ENCODE data around the gene GCDH.
A peak's percentile ranks its signal among the peaks of the same experiment; 100 is the strongest.

Gene GCDH

DNA sequence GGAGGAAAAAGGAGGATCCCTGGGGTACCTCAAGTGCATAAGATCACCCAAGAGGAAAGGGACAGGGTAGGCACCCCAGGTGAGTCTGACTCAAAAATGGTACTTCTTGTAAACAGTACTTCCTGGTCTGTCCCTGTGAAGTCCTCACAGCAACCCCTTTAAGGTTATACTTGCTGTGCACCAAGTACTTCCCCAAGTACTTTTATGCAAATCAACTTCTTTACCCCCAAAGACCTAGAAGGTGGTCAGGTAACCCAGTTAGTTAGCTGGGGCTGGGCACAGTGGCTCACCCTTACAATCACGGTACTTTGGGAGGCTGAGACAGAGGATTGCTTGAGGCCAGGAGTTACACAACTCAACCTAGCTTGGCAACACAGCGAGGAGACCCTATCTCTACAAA is 49.9 kb downstream of the GCDH start:
- H3K79me2 ChIP-seq (ENCODE audit: control insufficient read depth, low read length), result peaks cover 38% of the 10 kb centered on the region
- H3F3A ChIP-seq (ENCODE audit: control insufficient read depth, insufficient read depth), result peaks cover 79% of the 10 kb centered on the region

DNA sequence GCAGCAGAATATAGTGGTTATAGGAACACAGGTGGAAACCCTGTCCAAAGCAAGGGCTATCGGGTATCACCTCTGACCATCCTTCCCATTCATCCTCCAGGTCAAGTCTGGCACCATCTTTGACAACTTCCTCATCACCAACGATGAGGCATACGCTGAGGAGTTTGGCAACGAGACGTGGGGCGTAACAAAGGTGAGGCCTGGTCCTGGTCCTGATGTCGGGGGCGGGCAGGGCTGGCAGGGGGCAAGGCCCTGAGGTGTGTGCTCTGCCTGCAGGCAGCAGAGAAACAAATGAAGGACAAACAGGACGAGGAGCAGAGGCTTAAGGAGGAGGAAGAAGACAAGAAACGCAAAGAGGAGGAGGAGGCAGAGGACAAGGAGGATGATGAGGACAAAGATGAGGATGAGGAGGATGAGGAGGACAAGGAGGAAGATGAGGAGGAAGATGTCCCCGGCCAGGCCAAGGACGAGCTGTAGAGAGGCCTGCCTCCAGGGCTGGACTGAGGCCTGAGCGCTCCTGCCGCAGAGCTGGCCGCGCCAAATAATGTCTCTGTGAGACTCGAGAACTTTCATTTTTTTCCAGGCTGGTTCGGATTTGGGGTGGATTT is 52.6 kb downstream of the GCDH start:
- Histone ChIP-seq H3K4me2 (ENCODE audit: low read length) (peak overlapping the region; percentile 48), H3F3A (ENCODE audit: control insufficient read depth, insufficient read depth) (peaks cover 67% of the 10 kb centered on the region), H3K27me3 (ENCODE audit: control insufficient read depth, low read length) (no peaks in the 10 kb centered on the region), H3K9me2 (replicated peaks; ENCODE audit: control insufficient read depth, low read length) (no peaks in the 10 kb centered on the region), H3K79me2 (ENCODE audit: control insufficient read depth, low read length) (peaks cover 62% of the 10 kb centered on the region), H3K27ac (ENCODE audit: low read depth, low read length) (0 out of 2 replicates have a peak overlapping the region, but pooled peaks have one; percentile 9), H3K9me3 (ENCODE audit: control insufficient read depth, insufficient read depth, low read length) (no peaks in the 10 kb centered on the region), H3K4me3 (ENCODE audit: low read length) (peak overlapping the region; percentile 31; the same call in 1 of the 2 replicates), H3K4me1 (ENCODE audit: control insufficient read depth, low read length) (peaks cover 66% of the 10 kb centered on the region), H4K20me1 (ENCODE audit: control insufficient read depth, insufficient read depth, low read depth, low read length) (peaks cover 22% of the 10 kb centered on the region), H3K36me3 (ENCODE audit: control insufficient read depth, low read length) (peaks cover 92% of the 10 kb centered on the region)
- TF ChIP-seq, protein P1, sequence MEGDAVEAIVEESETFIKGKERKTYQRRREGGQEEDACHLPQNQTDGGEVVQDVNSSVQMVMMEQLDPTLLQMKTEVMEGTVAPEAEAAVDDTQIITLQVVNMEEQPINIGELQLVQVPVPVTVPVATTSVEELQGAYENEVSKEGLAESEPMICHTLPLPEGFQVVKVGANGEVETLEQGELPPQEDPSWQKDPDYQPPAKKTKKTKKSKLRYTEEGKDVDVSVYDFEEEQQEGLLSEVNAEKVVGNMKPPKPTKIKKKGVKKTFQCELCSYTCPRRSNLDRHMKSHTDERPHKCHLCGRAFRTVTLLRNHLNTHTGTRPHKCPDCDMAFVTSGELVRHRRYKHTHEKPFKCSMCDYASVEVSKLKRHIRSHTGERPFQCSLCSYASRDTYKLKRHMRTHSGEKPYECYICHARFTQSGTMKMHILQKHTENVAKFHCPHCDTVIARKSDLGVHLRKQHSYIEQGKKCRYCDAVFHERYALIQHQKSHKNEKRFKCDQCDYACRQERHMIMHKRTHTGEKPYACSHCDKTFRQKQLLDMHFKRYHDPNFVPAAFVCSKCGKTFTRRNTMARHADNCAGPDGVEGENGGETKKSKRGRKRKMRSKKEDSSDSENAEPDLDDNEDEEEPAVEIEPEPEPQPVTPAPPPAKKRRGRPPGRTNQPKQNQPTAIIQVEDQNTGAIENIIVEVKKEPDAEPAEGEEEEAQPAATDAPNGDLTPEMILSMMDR (IDR thresholded peaks at IDR 0.05; ENCODE audit: low read depth, low read length, poor library complexity, severe bottlenecking), result no peak
- no peak for TF ChIP-seq EZH2phosphoT487 (IDR thresholded peaks at IDR 0.05; ENCODE audit: borderline replicate concordance, low read length)

More for the DNA sequence above, 49.9 kb downstream of the GCDH start:
- peak overlapping the region; percentile 86 for H3K4me3 ChIP-seq (ENCODE audit: low read length)
- H3K9me3 ChIP-seq (ENCODE audit: control insufficient read depth, insufficient read depth, low read length), result no peaks in the 10 kb centered on the region
- H3K27me3 ChIP-seq (ENCODE audit: control insufficient read depth, low read length), result no peaks in the 10 kb centered on the region
- peak overlapping the region; percentile 75 for H3K27ac ChIP-seq (ENCODE audit: low read depth, low read length)
- no peaks in the 10 kb centered on the region for H3K9me2 ChIP-seq (replicated peaks; ENCODE audit: control insufficient read depth, low read length)
- peak overlapping the region; percentile 85 for H3K4me2 ChIP-seq (ENCODE audit: low read length)
- peaks cover 67% of the 10 kb centered on the region for H3K36me3 ChIP-seq (ENCODE audit: control insufficient read depth, low read length)
- peaks cover 22% of the 10 kb centered on the region for H4K20me1 ChIP-seq (ENCODE audit: control insufficient read depth, insufficient read depth, low read depth, low read length)
- no peak for TF ChIP-seq EZH2phosphoT487 (IDR thresholded peaks at IDR 0.05; ENCODE audit: borderline replicate concordance, low read length)
- TF ChIP-seq, protein P1 (IDR thresholded peaks at IDR 0.05; ENCODE audit: low read depth, low read length, poor library complexity, severe bottlenecking), result no peak
- H3K4me1 ChIP-seq (ENCODE audit: control insufficient read depth, low read length), result peaks cover 73% of the 10 kb centered on the region

DNA sequence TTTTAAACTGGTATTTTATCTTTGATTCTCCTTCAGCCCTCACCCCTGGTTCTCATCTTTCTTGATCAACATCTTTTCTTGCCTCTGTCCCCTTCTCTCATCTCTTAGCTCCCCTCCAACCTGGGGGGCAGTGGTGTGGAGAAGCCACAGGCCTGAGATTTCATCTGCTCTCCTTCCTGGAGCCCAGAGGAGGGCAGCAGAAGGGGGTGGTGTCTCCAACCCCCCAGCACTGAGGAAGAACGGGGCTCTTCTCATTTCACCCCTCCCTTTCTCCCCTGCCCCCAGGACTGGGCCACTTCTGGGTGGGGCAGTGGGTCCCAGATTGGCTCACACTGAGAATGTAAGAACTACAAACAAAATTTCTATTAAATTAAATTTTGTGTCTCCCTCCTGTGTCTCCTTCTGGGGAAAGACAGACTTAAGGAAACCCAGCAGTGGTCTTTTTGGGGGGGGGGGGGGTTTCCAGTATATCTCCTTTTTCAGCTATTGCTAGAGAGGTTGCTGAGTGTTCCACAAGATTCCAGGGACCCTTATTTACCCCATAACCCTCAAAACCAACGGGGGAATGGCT is 53.2 kb downstream of the GCDH start:
- peaks cover 16% of the 10 kb centered on the region for H4K20me1 ChIP-seq (ENCODE audit: control insufficient read depth, insufficient read depth, low read depth, low read length)
- TF ChIP-seq, protein P1 (IDR thresholded peaks at IDR 0.05; ENCODE audit: low read depth, low read length, poor library complexity, severe bottlenecking), result no peak
- no peak for TF ChIP-seq EZH2phosphoT487 (IDR thresholded peaks at IDR 0.05; ENCODE audit: borderline replicate concordance, low read length)
- H3K27ac ChIP-seq (ENCODE audit: low read depth, low read length), result peak overlapping the region; percentile 76
- H3F3A ChIP-seq (ENCODE audit: control insufficient read depth, insufficient read depth), result peaks cover 61% of the 10 kb centered on the region
- peak overlapping the region; percentile 86 for H3K4me2 ChIP-seq (ENCODE audit: low read length)
- no peaks in the 10 kb centered on the region for H3K9me2 ChIP-seq (replicated peaks; ENCODE audit: control insufficient read depth, low read length)
- H3K79me2 ChIP-seq (ENCODE audit: control insufficient read depth, low read length), result peaks cover 62% of the 10 kb centered on the region
- H3K9me3 ChIP-seq (ENCODE audit: control insufficient read depth, insufficient read depth, low read length), result no peaks in the 10 kb centered on the region
- no peaks in the 10 kb centered on the region for H3K27me3 ChIP-seq (ENCODE audit: control insufficient read depth, low read length)
- peaks cover 92% of the 10 kb centered on the region for H3K36me3 ChIP-seq (ENCODE audit: control insufficient read depth, low read length)
- no peak overlapping the region; the same call in 1 of the 2 replicates for H3K4me3 ChIP-seq (ENCODE audit: low read length)
- H3K4me1 ChIP-seq (ENCODE audit: control insufficient read depth, low read length), result peaks cover 66% of the 10 kb centered on the region
